IMR-90 (cell line): ENCODE results near the gene BNIP2. TPM values are rescaled to one million over a fixed set of nuclear protein-coding genes. Genes with fewer than 3 reads are reported as not detected.

ENCODE experiments used
- ATAC-seq: fragments of 200-7000 bp; cut with Tn5 transposase; 2 replicates; pipeline ENCODE4 v1.9.1; 2020; ENCODE audit warnings: low read depth, mild to moderate bottlenecking, moderate library complexity
- BruUV-seq: library from RNA; stranded (reverse); fragments of 400-500 nt; replicated peaks from 2 replicates; lab custom pipeline; 2021; lab: Mats Ljungman, UMichigan
- CTCF ChIA-PET: fragments of 300-600 bp; formaldehyde crosslinking; extraction: SDS; loops from one replicate; lab custom pipeline; 2021; ENCODE audit warnings: antibody characterized with exemption; lab: Yijun Ruan, JAX
- POLR2A ChIA-PET: fragments of 300-600 bp; sonication (Branson Sonifier 250); formaldehyde crosslinking; loops from one replicate; lab custom pipeline; 2022; ENCODE audit warnings: antibody characterized with exemption; ENCODE audit not compliant: unreplicated experiment; lab: Charles Lee
- DNase-seq: peaks from one replicate; pipeline ENCODE4 v3.0.0; 2013
- H2AFZ ChIP-seq: replicated peaks from 2 replicates; pipeline ENCODE3; 2013; ENCODE audit warnings: low read length, mild to moderate bottlenecking; ENCODE audit not compliant: poor library complexity
- H2AK5ac ChIP-seq: 2 replicates; pipeline ENCODE4 v1.6.1; 2013; ENCODE audit warnings: low read depth, low read length, inconsistent platforms
- H2AK9ac ChIP-seq: replicated peaks from 2 replicates; pipeline ENCODE3; 2013; ENCODE audit warnings: mild to moderate bottlenecking, low read depth, low read length, moderate library complexity; ENCODE audit not compliant: poor library complexity
- H2BK120ac ChIP-seq: 2 replicates; pipeline ENCODE4 v1.6.1; 2013; ENCODE audit warnings: low read depth, low read length, inconsistent platforms
- H2BK15ac ChIP-seq: 3 replicates; pipeline ENCODE4 v1.6.1; 2013; ENCODE audit warnings: low read depth, low read length, inconsistent platforms
- H2BK20ac ChIP-seq: 2 replicates; pipeline ENCODE4 v1.6.1; 2013; ENCODE audit warnings: low read depth, mild to moderate bottlenecking, inconsistent platforms, low read length, moderate library complexity
- H2BK5ac ChIP-seq: 2 replicates; pipeline ENCODE4 v1.6.1; 2013; ENCODE audit warnings: mild to moderate bottlenecking, low read depth, low read length, inconsistent platforms; ENCODE audit not compliant: poor library complexity, severe bottlenecking
- H3K14ac ChIP-seq: replicated peaks from 2 replicates; pipeline ENCODE4 v1.6.1; 2013; ENCODE audit warnings: low read depth, low read length, inconsistent platforms
- H3K18ac ChIP-seq: 2 replicates; pipeline ENCODE4 v1.6.1; 2013; ENCODE audit warnings: low read depth, low read length, control low read depth
- H3K23ac ChIP-seq: 2 replicates; pipeline ENCODE4 v1.6.1; 2013; ENCODE audit warnings: low read depth, low read length, inconsistent platforms
- H3K27ac ChIP-seq: 2 replicates; pipeline ENCODE4 v1.5.1; 2013; ENCODE audit warnings: mild to moderate bottlenecking, control low read depth, low read length; ENCODE audit not compliant: insufficient read depth
- H3K27me3 ChIP-seq: 2 replicates; pipeline ENCODE4 v1.6.1; 2013; ENCODE audit warnings: low read length; ENCODE audit not compliant: control insufficient read depth, insufficient read depth
- H3K36me3 ChIP-seq: 2 replicates; pipeline ENCODE4 v1.6.1; 2013; ENCODE audit warnings: low read length, mixed read lengths; ENCODE audit not compliant: control insufficient read depth, insufficient read depth
- H3K4ac ChIP-seq: 2 replicates; pipeline ENCODE4 v1.6.1; 2013; ENCODE audit warnings: low read depth, low read length, inconsistent platforms
- H3K4me1 ChIP-seq: 2 replicates; pipeline ENCODE4 v1.6.1; 2013; ENCODE audit warnings: low read length, mixed read lengths; ENCODE audit not compliant: control insufficient read depth, insufficient read depth
- H3K4me2 ChIP-seq: 2 replicates; pipeline ENCODE4 v1.6.1; 2013; ENCODE audit warnings: low read depth, mild to moderate bottlenecking, control low read depth, low read length, moderate library complexity
- H3K4me3 ChIP-seq: 2 replicates; pipeline ENCODE4 v1.5.1; 2013; ENCODE audit warnings: low read depth, mild to moderate bottlenecking, control low read depth, low read length, moderate library complexity; ENCODE audit not compliant: insufficient read depth
- H3K56ac ChIP-seq: 2 replicates; pipeline ENCODE4 v1.6.1; 2013; ENCODE audit warnings: low read length, inconsistent platforms; ENCODE audit not compliant: insufficient read depth; ENCODE audit errors: extremely low read depth
- H3K79me1 ChIP-seq, 2 experiments: 2 replicates each; pipeline ENCODE4 v1.6.1; 2013; ENCODE audit warnings: low read length in 2 of 2, inconsistent platforms in 1 of 2, low read depth in 1 of 2
- H3K9ac ChIP-seq: 2 replicates; pipeline ENCODE4 v1.6.1; 2013; ENCODE audit warnings: low read depth, low read length, control low read depth
- H3K9me1 ChIP-seq: 2 replicates; pipeline ENCODE4 v1.6.1; 2013; ENCODE audit warnings: low read length, inconsistent platforms; ENCODE audit not compliant: insufficient read depth
- H3K9me3 ChIP-seq: 2 replicates; pipeline ENCODE4 v1.6.1; 2013; ENCODE audit warnings: low read length; ENCODE audit not compliant: control insufficient read depth, insufficient read depth
- H4K20me1 ChIP-seq: 2 replicates; pipeline ENCODE4 v1.6.1; 2013; ENCODE audit warnings: low read length, inconsistent platforms; ENCODE audit not compliant: insufficient read depth
- H4K5ac ChIP-seq: 2 replicates; pipeline ENCODE4 v1.6.1; 2013; ENCODE audit warnings: mild to moderate bottlenecking, low read depth, low read length, control low read depth
- H4K8ac ChIP-seq, 2 experiments: 2 replicates each; pipeline ENCODE4 v1.6.1; 2013; ENCODE audit warnings: low read depth in 2 of 2, low read length in 2 of 2, control low read depth in 1 of 2, inconsistent platforms in 1 of 2
- H4K91ac ChIP-seq: 2 replicates; pipeline ENCODE4 v1.6.1; 2013; ENCODE audit warnings: low read depth, low read length, inconsistent platforms; ENCODE audit not compliant: insufficient read depth
- BHLHE40 ChIP-seq: fragments of 150-350 bp; IDR thresholded peaks from 2 replicates; pipeline ENCODE4 v1.6.1; 2016; ENCODE audit warnings: mild to moderate bottlenecking, low read depth, low read length
- CEBPB ChIP-seq: IDR thresholded peaks from 2 replicates; pipeline ENCODE4 v1.6.1; 2012; ENCODE audit warnings: low read depth, low read length, improper control_type of control experiment
- CHD1 ChIP-seq: IDR thresholded peaks from 2 replicates; pipeline ENCODE4 v1.6.1; 2012; ENCODE audit warnings: low read depth, low read length, improper control_type of control experiment
- FOS ChIP-seq: fragments of 150-350 bp; IDR thresholded peaks from 2 replicates; pipeline ENCODE4 v1.6.1; 2016; ENCODE audit warnings: low read depth, low read length
- MAFK ChIP-seq: IDR thresholded peaks from 2 replicates; pipeline ENCODE4 v1.6.1; 2012; ENCODE audit warnings: low read depth, low read length, improper control_type of control experiment
- MAZ ChIP-seq: IDR thresholded peaks from 2 replicates; pipeline ENCODE4 v1.6.1; 2012; ENCODE audit warnings: low read depth, mild to moderate bottlenecking, low read length, improper control_type of control experiment, moderate library complexity, borderline replicate concordance
- MXI1 ChIP-seq: IDR thresholded peaks from 2 replicates; pipeline ENCODE4 v1.6.1; 2012; ENCODE audit warnings: low read depth, mild to moderate bottlenecking, low read length, moderate library complexity, borderline replicate concordance
- NFE2L2 ChIP-seq: fragments of 150-350 bp; IDR thresholded peaks from 2 replicates; pipeline ENCODE4 v1.6.1; 2016; ENCODE audit warnings: low read depth, mild to moderate bottlenecking, low read length
- POLR2A ChIP-seq: IDR thresholded peaks from 2 replicates; pipeline ENCODE4 v1.6.1; 2012; ENCODE audit warnings: mild to moderate bottlenecking, low read depth, low read length
- RAD21 ChIP-seq: IDR thresholded peaks from 2 replicates; pipeline ENCODE4 v1.6.1; 2012; ENCODE audit warnings: low read length, improper control_type of control experiment
- RCOR1 ChIP-seq: IDR thresholded peaks from 2 replicates; pipeline ENCODE4 v1.6.1; 2012; ENCODE audit warnings: mild to moderate bottlenecking, low read length, improper control_type of control experiment; ENCODE audit not compliant: insufficient replicate concordance
- RFX5 ChIP-seq: IDR thresholded peaks from 2 replicates; pipeline ENCODE4 v1.8.0; 2012; ENCODE audit warnings: low read depth, mild to moderate bottlenecking, low read length, moderate library complexity
- SMC3 ChIP-seq: fragments of 150-350 bp; IDR thresholded peaks from 2 replicates; pipeline ENCODE4 v1.6.1; 2016; ENCODE audit warnings: low read depth, mild to moderate bottlenecking, antibody characterized with exemption, low read length, moderate library complexity
- WGBS, 2 experiments: methylation state at CpG; one replicate each; pipeline versions ENCODE4 v1.1.5 to v1.1.7; 2013; ENCODE audit warnings: missing lambda C conversion rate in 2 of 2; ENCODE audit not compliant: insufficient read length in 1 of 2; ENCODE audit errors: extremely low coverage in 2 of 2; 5-methylcytosine and 5-hydroxymethylcytosine counted together
- dilution Hi-C: fragments of 300-500 bp; cut with HindIII; formaldehyde crosslinking; loops from one replicate; pipeline ENCODE4 v1.14.3; 2018; ENCODE audit warnings: low sequenced_read_pairs; ENCODE audit not compliant: unreplicated experiment
- in situ Hi-C: fragments of 300-500 bp; cut with MboI; formaldehyde crosslinking; loops from 3 replicates; pipeline ENCODE4 v1.14.3; 2019; ENCODE audit warnings: low sequenced_read_pairs, inconsistent platforms, mixed read lengths
- intact Hi-C: fragments of 100-400 bp; cut with micrococcal nuclease; formaldehyde crosslinking; loops from 2 replicates; pipeline ENCODE4 v1.10.0; 2022
- polyA plus RNA-seq, 3 experiments: library from polyadenylated mRNA; depleted of rRNA; stranded (reverse); fragments of >200 nt; gene quantifications; 2 replicates each; pipeline ENCODE4 v1.2.3, GENCODE V29; 2012; ENCODE audit warnings: low replicate concordance in 1 of 3
- total RNA-seq: library from RNA; depleted of rRNA; stranded (reverse); fragments of >200 nt; gene quantifications from 2 replicates; pipeline ENCODE4 v1.2.3, GENCODE V29; 2012
- TF ChIP-seq, protein P1 (sequence below): conservative IDR thresholded peaks from 2 replicates; pipeline ENCODE4 v1.5.1; 2012; ENCODE audit warnings: mild to moderate bottlenecking, low read depth, low read length, improper control_type of control experiment
- TF ChIP-seq, protein P2 (sequence below): fragments of 150-350 bp; IDR thresholded peaks from 2 replicates; pipeline ENCODE4 v1.6.1; 2016; ENCODE audit warnings: low read depth, mild to moderate bottlenecking, low read length, moderate library complexity, borderline replicate concordance
- TF ChIP-seq, protein P3 (sequence below): fragments of 150-350 bp; IDR thresholded peaks from 2 replicates; pipeline ENCODE4 v1.6.1; 2017; ENCODE audit warnings: mild to moderate bottlenecking, antibody characterized with exemption, low read length, low read depth

Gene BNIP2
- total and polyA plus RNA-seq, 2 of the 4 experiments (the other 2 are of a cell fraction) = 36.9 to 47.3 TPM

GRCh38 chr15:59680346-59680745 lies 8.8 kb downstream of the BNIP2 start:
- BruUV-seq = no TSS peak
- H3K27me3 ChIP-seq = no peaks in the 10 kb centered on the region
- no peak overlapping the region for H3K18ac ChIP-seq

More at GRCh38 chr15:59680346-59680745, 8.8 kb downstream of the BNIP2 start:
- Histone ChIP-seq H3K23ac (no peak overlapping the region), H2BK120ac (no peak overlapping the region), H3K56ac (no peak overlapping the region), H3K9ac (no peak overlapping the region), H2AFZ (no peak overlapping the region), H4K5ac (no peak overlapping the region), H2BK5ac (no peak overlapping the region), H3K27ac (no peak overlapping the region), H3K36me3 (peaks cover 33% of the 10 kb centered on the region), H3K4ac (no peak overlapping the region), H4K8ac (no peak overlapping the region), H3K9me3 (no peaks in the 10 kb centered on the region), H3K4me1 (no peaks in the 10 kb centered on the region), H4K20me1 (peaks cover 22% of the 10 kb centered on the region), H3K79me1 (peaks cover 9 to 19% of the 10 kb centered on the region in 2 experiments), H3K4me3 (no peak overlapping the region), H2BK20ac (no peak overlapping the region), H2AK5ac (no peak overlapping the region), H2AK9ac (no peak overlapping the region), H3K9me1 (peaks cover 7% of the 10 kb centered on the region; the same call in 1 of the 2 replicates), H4K91ac (no peak overlapping the region), H3K14ac (no peak overlapping the region), H2BK15ac (no peak overlapping the region), H3K4me2 (no peak overlapping the region)
- intact Hi-C loops = loop anchor here (10.0 kb wide), 1 partner anchor 794 kb away; the partner anchor contains the start of gene ICE2
- in situ Hi-C loops = loop anchor here (25.0 kb wide), 1 partner anchor 757 kb away; no protein-coding TSS in a partner anchor
- no peak for TF ChIP-seq CEBPB
- TF ChIP-seq BHLHE40 = no peak
- no peak for TF ChIP-seq MXI1
- TF ChIP-seq, protein P1, sequence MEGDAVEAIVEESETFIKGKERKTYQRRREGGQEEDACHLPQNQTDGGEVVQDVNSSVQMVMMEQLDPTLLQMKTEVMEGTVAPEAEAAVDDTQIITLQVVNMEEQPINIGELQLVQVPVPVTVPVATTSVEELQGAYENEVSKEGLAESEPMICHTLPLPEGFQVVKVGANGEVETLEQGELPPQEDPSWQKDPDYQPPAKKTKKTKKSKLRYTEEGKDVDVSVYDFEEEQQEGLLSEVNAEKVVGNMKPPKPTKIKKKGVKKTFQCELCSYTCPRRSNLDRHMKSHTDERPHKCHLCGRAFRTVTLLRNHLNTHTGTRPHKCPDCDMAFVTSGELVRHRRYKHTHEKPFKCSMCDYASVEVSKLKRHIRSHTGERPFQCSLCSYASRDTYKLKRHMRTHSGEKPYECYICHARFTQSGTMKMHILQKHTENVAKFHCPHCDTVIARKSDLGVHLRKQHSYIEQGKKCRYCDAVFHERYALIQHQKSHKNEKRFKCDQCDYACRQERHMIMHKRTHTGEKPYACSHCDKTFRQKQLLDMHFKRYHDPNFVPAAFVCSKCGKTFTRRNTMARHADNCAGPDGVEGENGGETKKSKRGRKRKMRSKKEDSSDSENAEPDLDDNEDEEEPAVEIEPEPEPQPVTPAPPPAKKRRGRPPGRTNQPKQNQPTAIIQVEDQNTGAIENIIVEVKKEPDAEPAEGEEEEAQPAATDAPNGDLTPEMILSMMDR = no peak
- TF ChIP-seq MAZ = no peak
- no peak for TF ChIP-seq CHD1
- no peak for TF ChIP-seq POLR2A
- TF ChIP-seq RAD21 = no peak
- no peak for TF ChIP-seq NFE2L2
- TF ChIP-seq MAFK = no peak
- TF ChIP-seq, protein P2, sequence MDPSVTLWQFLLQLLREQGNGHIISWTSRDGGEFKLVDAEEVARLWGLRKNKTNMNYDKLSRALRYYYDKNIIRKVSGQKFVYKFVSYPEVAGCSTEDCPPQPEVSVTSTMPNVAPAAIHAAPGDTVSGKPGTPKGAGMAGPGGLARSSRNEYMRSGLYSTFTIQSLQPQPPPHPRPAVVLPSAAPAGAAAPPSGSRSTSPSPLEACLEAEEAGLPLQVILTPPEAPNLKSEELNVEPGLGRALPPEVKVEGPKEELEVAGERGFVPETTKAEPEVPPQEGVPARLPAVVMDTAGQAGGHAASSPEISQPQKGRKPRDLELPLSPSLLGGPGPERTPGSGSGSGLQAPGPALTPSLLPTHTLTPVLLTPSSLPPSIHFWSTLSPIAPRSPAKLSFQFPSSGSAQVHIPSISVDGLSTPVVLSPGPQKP = no peak
- no peak for TF ChIP-seq RCOR1
- no peak for TF ChIP-seq FOS
- no peak for TF ChIP-seq RFX5
- TF ChIP-seq, protein P3, sequence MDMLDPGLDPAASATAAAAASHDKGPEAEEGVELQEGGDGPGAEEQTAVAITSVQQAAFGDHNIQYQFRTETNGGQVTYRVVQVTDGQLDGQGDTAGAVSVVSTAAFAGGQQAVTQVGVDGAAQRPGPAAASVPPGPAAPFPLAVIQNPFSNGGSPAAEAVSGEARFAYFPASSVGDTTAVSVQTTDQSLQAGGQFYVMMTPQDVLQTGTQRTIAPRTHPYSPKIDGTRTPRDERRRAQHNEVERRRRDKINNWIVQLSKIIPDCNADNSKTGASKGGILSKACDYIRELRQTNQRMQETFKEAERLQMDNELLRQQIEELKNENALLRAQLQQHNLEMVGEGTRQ = no peak
- no peak for TF ChIP-seq SMC3
- no peak for DNase-seq
- 90% methylated on average over 2 of the region's 6 CpGs; no CpG with 5 or more reads in 1 of the 2 experiments for WGBS, 2 experiments
- dilution Hi-C loops = no loop called here
- ATAC-seq = no peak
- POLR2A ChIA-PET = interaction anchor here (0.6 kb wide), 1 partner anchor 756 kb away, joined by 4 read pairs; no protein-coding TSS in a partner anchor
- CTCF ChIA-PET = interaction anchor here (0.6 to 0.7 kb wide), 2 partner anchors 11 to 679 kb away, joined by 3 to 6 read pairs; no protein-coding TSS in a partner anchor
